ENCODE results near the gene DCUN1D1.

Gene DCUN1D1

GRCh38 chr3:182940266-182940808, 40.0 kb downstream of the DCUN1D1 start:
- TF ChIP-seq CSDC2 (CRISPR knock-in tag; IDR thresholded peaks at IDR 0.05) (no peak), OSR1 (CRISPR knock-in tag; IDR thresholded peaks at IDR 0.05) (no peak), TCF4 (CRISPR knock-in tag; IDR thresholded peaks at IDR 0.05; ENCODE audit: borderline replicate concordance) (no peak), PPARA (CRISPR knock-in tag; IDR thresholded peaks at IDR 0.05; ENCODE audit: borderline replicate concordance) (no peak), ZFP30 (CRISPR knock-in tag; IDR thresholded peaks at IDR 0.05) (no peak), TOX (CRISPR knock-in tag; IDR thresholded peaks at IDR 0.05; ENCODE audit: borderline replicate concordance) (no peak), RARB (CRISPR knock-in tag; IDR thresholded peaks at IDR 0.05) (no peak), ESRRG (CRISPR knock-in tag; IDR thresholded peaks at IDR 0.05) (no peak), ZFP3 (CRISPR knock-in tag; IDR thresholded peaks at IDR 0.05) (no peak), ZNF8 (CRISPR knock-in tag; IDR thresholded peaks at IDR 0.05) (no peak), GLIS3 (CRISPR knock-in tag; IDR thresholded peaks at IDR 0.05) (no peak), BACH2 (CRISPR knock-in tag; IDR thresholded peaks at IDR 0.05; ENCODE audit: borderline replicate concordance) (no peak), PATZ1 (CRISPR knock-in tag; IDR thresholded peaks at IDR 0.05; ENCODE audit: borderline replicate concordance) (no peak), POU6F1 (CRISPR knock-in tag; IDR thresholded peaks at IDR 0.05; ENCODE audit: borderline replicate concordance, low read depth) (no peak), ISL1 (CRISPR knock-in tag; IDR thresholded peaks at IDR 0.05) (no peak)
- TF ChIP-seq, protein P1, sequence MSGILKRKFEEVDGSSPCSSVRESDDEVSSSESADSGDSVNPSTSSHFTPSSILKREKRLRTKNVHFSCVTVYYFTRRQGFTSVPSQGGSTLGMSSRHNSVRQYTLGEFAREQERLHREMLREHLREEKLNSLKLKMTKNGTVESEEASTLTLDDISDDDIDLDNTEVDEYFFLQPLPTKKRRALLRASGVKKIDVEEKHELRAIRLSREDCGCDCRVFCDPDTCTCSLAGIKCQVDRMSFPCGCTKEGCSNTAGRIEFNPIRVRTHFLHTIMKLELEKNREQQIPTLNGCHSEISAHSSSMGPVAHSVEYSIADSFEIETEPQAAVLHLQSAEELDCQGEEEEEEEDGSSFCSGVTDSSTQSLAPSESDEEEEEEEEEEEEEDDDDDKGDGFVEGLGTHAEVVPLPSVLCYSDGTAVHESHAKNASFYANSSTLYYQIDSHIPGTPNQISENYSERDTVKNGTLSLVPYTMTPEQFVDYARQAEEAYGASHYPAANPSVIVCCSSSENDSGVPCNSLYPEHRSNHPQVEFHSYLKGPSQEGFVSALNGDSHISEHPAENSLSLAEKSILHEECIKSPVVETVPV (CRISPR knock-in tag; IDR thresholded peaks at IDR 0.05), result no peak
- no peak for ATAC-seq

GRCh38 chr3:182937293-182938051, 42.9 kb downstream of the DCUN1D1 start:
- TF ChIP-seq PPARA (CRISPR knock-in tag; IDR thresholded peaks at IDR 0.05; ENCODE audit: borderline replicate concordance), result no peak
- TF ChIP-seq, protein P1 (CRISPR knock-in tag; IDR thresholded peaks at IDR 0.05), result no peak
- ATAC-seq, result no peak

GRCh38 chr3:182936918-182937285, 43.4 kb downstream of the DCUN1D1 start:
- TF ChIP-seq TSHZ2 (CRISPR knock-in tag; IDR thresholded peaks at IDR 0.05), result no peak
- no peak for TF ChIP-seq ZFP30 (CRISPR knock-in tag; IDR thresholded peaks at IDR 0.05)
- TF ChIP-seq TOX (CRISPR knock-in tag; IDR thresholded peaks at IDR 0.05; ENCODE audit: borderline replicate concordance), result no peak
- no peak for ATAC-seq

Data from SK-N-SH treated with all-trans-retinoic acid at 6 μM for 48 hours (cell line).